ENCODE results near the gene CDH13. TPM values are rescaled to one million over a fixed set of nuclear protein-coding genes. Genes with fewer than 3 reads are reported as not detected.

The CDH13 gene
- total and polyA plus RNA-seq, 9 of the 15 experiments (the other 6 are each of a cell fraction or from before 2014, with no cell fraction given), result 0.03 TPM; not detected in 8

GRCh38 chr16:83599789-83600462 is 973.2 kb downstream of the CDH13 start:
- no peaks in the 10 kb centered on the region for H4K20me1 ChIP-seq (replicated peaks; ENCODE audit: control insufficient read depth, insufficient read depth, low read length)
- BruUV-seq (replicated peaks), result no TSS peak
- intact Hi-C loops (cut with micrococcal nuclease) (no loop called here), in situ Hi-C loops (cut with MboI) (no loop called here)
- POLR2A ChIA-PET, result no interaction called here
- H3K4me1 ChIP-seq (replicated peaks in 1 of 2; ENCODE audit: control insufficient read depth in 2 of 2, insufficient read depth in 2 of 2, low read length in 2 of 2), result no peaks in the 10 kb centered on the region
- no peak overlapping the region for H3K4me3 ChIP-seq
- H3K9me3 ChIP-seq (replicated peaks; ENCODE audit: control insufficient read depth, insufficient read depth, low read depth, low read length), result no peaks in the 10 kb centered on the region
- DNase-seq (ENCODE audit: extremely low read depth in 1 of 4, low spot score in 3 of 4), result no peak
- no peak overlapping the region for H3K4me2 ChIP-seq (ENCODE audit: insufficient read depth, low read length)
- ATAC-seq, result no peak
- whole genome bisulfite sequencing (ENCODE audit: insufficient coverage, low coverage, missing lambda C conversion rate), result under 1% methylated on average over 15 of the region's 15 CpGs
- no peak for TF ChIP-seq MBD2 (IDR thresholded peaks at IDR 0.05; ENCODE audit: borderline replicate concordance, low read depth)
- no peak for TF ChIP-seq NFRKB (IDR thresholded peaks at IDR 0.05; ENCODE audit: low read depth)
- no peak overlapping the region for H2AFZ ChIP-seq (ENCODE audit: low read depth, low read length)
- H3K27ac ChIP-seq (ENCODE audit: extremely low read depth, low read depth, low read length), result no peak overlapping the region
- no peaks in the 10 kb centered on the region for H3K9me1 ChIP-seq (ENCODE audit: control insufficient read depth, insufficient read depth, low read length)
- H3K36me3 ChIP-seq (ENCODE audit: control insufficient read depth, insufficient read depth, low read length), result no peaks in the 10 kb centered on the region
- H3K27me3 ChIP-seq (ENCODE audit: control insufficient read depth in 2 of 2, insufficient read depth in 2 of 2, low read length in 2 of 2), result peaks cover 0 to 3% of the 10 kb centered on the region in 2 experiments; a peak in 1 of 5 replicates
- no peak overlapping the region for H3K9ac ChIP-seq (ENCODE audit: insufficient read depth in 1 of 2, low read depth in 2 of 2, low read length in 2 of 2)
- CTCF ChIA-PET (ENCODE audit: low intra/inter-chr PET ratio), result no interaction called here
- no peak for FAIRE-seq
- H3K79me2 ChIP-seq (ENCODE audit: control insufficient read depth, insufficient read depth, low read length), result no peaks in the 10 kb centered on the region

GRCh38 chr16:83602761-83603722 is 976.3 kb downstream of the CDH13 start:
- no peaks in the 10 kb centered on the region for H3K4me1 ChIP-seq (replicated peaks in 1 of 2; ENCODE audit: control insufficient read depth in 2 of 2, insufficient read depth in 2 of 2, low read length in 2 of 2)
- no peaks in the 10 kb centered on the region for H3K9me3 ChIP-seq (replicated peaks; ENCODE audit: control insufficient read depth, insufficient read depth, low read depth, low read length)
- H3K36me3 ChIP-seq (ENCODE audit: control insufficient read depth, insufficient read depth, low read length), result no peaks in the 10 kb centered on the region
- ChIA-PET CTCF (ENCODE audit: low intra/inter-chr PET ratio) (no interaction called here), POLR2A (interaction anchor here (0.6 to 1.0 kb wide), 2 partner anchors 12 to 319 kb away, joined by 3 to 4 read pairs; no protein-coding TSS in a partner anchor)
- H3K9me1 ChIP-seq (ENCODE audit: control insufficient read depth, insufficient read depth, low read length), result no peaks in the 10 kb centered on the region
- WGBS (ENCODE audit: insufficient coverage, low coverage, missing lambda C conversion rate), result under 1% methylated on average over 5 of the region's 5 CpGs
- FAIRE-seq (no peak), ATAC-seq (no peak), DNase-seq (ENCODE audit: extremely low read depth in 1 of 4, low spot score in 3 of 4) (no peak)
- no peak overlapping the region for H3K27ac ChIP-seq (ENCODE audit: extremely low read depth, low read depth, low read length)
- H4K20me1 ChIP-seq (replicated peaks; ENCODE audit: control insufficient read depth, insufficient read depth, low read length), result no peaks in the 10 kb centered on the region
- TF ChIP-seq ZNF780A (CRISPR knock-in tag; IDR thresholded peaks at IDR 0.05) (no peak), EWSR1 (IDR thresholded peaks at IDR 0.05; ENCODE audit: borderline replicate concordance, low read depth, partially characterized antibody) (no peak), CBX1 (IDR thresholded peaks at IDR 0.05; ENCODE audit: low read depth) (no peak), IRF2 (CRISPR knock-in tag; IDR thresholded peaks at IDR 0.05) (no peak), SNAPC5 (CRISPR knock-in tag; IDR thresholded peaks at IDR 0.05) (no peak), PCBP1 (IDR thresholded peaks at IDR 0.05; ENCODE audit: low read depth, low read length, poor library complexity, severe bottlenecking) (no peak), SPI1 (IDR thresholded peaks at IDR 0.05; ENCODE audit: borderline replicate concordance, low read depth, low read length) (peak; percentile 53; the same call in 1 of the 2 replicates), ZC3H11A (IDR thresholded peaks at IDR 0.05; ENCODE audit: low read depth, low read length) (no peak), HMBOX1 (IDR thresholded peaks at IDR 0.05) (no peak)
- H3K79me2 ChIP-seq (ENCODE audit: control insufficient read depth, insufficient read depth, low read length), result no peaks in the 10 kb centered on the region
- peaks cover 0 to 3% of the 10 kb centered on the region in 2 experiments; a peak in 1 of 5 replicates for H3K27me3 ChIP-seq (ENCODE audit: control insufficient read depth in 2 of 2, insufficient read depth in 2 of 2, low read length in 2 of 2)
- BruUV-seq (replicated peaks), result no TSS peak
- no peak overlapping the region for H3K9ac ChIP-seq (ENCODE audit: insufficient read depth in 1 of 2, low read depth in 2 of 2, low read length in 2 of 2)
- in situ Hi-C loops (cut with MboI), result no loop called here
- intact Hi-C loops (cut with micrococcal nuclease), result no loop called here
- H2AFZ ChIP-seq (ENCODE audit: low read depth, low read length), result no peak overlapping the region
- H3K4me2 ChIP-seq (ENCODE audit: insufficient read depth, low read length), result no peak overlapping the region
- no peak overlapping the region for H3K4me3 ChIP-seq

All from K562 (cell line).